SK-N-SH (cell line): ENCODE results near the gene CPSF4. TPM values are rescaled to one million over a fixed set of nuclear protein-coding genes. Genes with fewer than 3 reads are reported as not detected.
"Not testable (repeated sequence)": the region's sequence is repeated elsewhere in the genome, so short reads cannot be mapped to it uniquely, and the experiment has no call there.

ENCODE experiments used
- CTCF ChIA-PET: fragments of 300-600, 350-600 bp; formaldehyde crosslinking; extraction: SDS; loops from one replicate; lab custom pipeline; 2021; lab: Yijun Ruan, JAX
- POLR2A ChIA-PET: fragments of 350-600 bp; sonication (Branson Sonifier 250); formaldehyde crosslinking; extraction: SDS; loops from one replicate; lab custom pipeline; 2020; ENCODE audit warnings: antibody characterized with exemption, inconsistent platforms; lab: Yijun Ruan, JAX
- DNase-seq: peaks from one replicate; pipeline ENCODE4 v3.0.0; 2012
- H2AFZ ChIP-seq: fragments of 200-600 bp; sonication (generic); 2 replicates; pipeline ENCODE4 v1.8.1; 2016; ENCODE audit warnings: antibody characterized with exemption, mild to moderate bottlenecking, low read depth
- H3F3A ChIP-seq: fragments of 200-600 bp; sonication (generic); replicated peaks from 2 replicates; pipeline ENCODE3; 2016; ENCODE audit warnings: antibody characterized with exemption, mild to moderate bottlenecking; ENCODE audit not compliant: insufficient read depth
- H3K27ac ChIP-seq, 2 experiments: fragments of 200-500 bp in 1 of 2; fragments of 200-600 bp in 1 of 2; sonication (Bioruptor generic) in 1 of 2; sonication (generic), shearing (Covaris generic) in 1 of 2; 2 replicates each; pipeline versions ENCODE4 v1.5.1 to v1.6.1; 2014 to 2016; ENCODE audit warnings: low read depth in 2 of 2, inconsistent platforms in 1 of 2, low read length in 1 of 2, mild to moderate bottlenecking in 1 of 2, mixed read lengths in 1 of 2
- H3K27me3 ChIP-seq: fragments of 200-600 bp; sonication (generic), shearing (Covaris generic); 2 replicates; pipeline ENCODE4 v1.6.1; 2016; ENCODE audit warnings: mixed run types; ENCODE audit not compliant: insufficient read depth
- H3K36me3 ChIP-seq, 2 experiments: fragments of 200-500 bp in 1 of 2; fragments of 200-600 bp in 1 of 2; sonication (Bioruptor generic) in 1 of 2; sonication (generic) in 1 of 2; replicated peaks in 1 of 2; 2 replicates each; pipeline versions ENCODE3 to v1.5.1; 2014 to 2016; ENCODE audit warnings: low read length in 1 of 2, mild to moderate bottlenecking in 1 of 2; ENCODE audit not compliant: insufficient read depth in 2 of 2, control insufficient read depth in 1 of 2
- H3K4me1 ChIP-seq, 2 experiments: fragments of 200-500 bp in 1 of 2; fragments of 200-600 bp in 1 of 2; sonication (Bioruptor generic) in 1 of 2; sonication (generic), shearing (Covaris generic) in 1 of 2; 2 replicates each; pipeline versions ENCODE4 v1.5.1 to v1.6.1; 2014 to 2016; ENCODE audit warnings: low read depth in 1 of 2, low read length in 1 of 2, mixed run types in 1 of 2; ENCODE audit not compliant: insufficient read depth in 2 of 2, control insufficient read depth in 1 of 2
- H3K4me2 ChIP-seq: fragments of 200-600 bp; sonication (generic), shearing (Covaris generic); 2 replicates; pipeline ENCODE4 v1.6.1; 2017; ENCODE audit warnings: mixed run types
- H3K4me3 ChIP-seq, 2 experiments: fragments of 200-500 bp in 1 of 2; fragments of 200-600 bp in 1 of 2; sonication (Bioruptor generic) in 1 of 2; sonication (generic), shearing (Covaris generic) in 1 of 2; 2 replicates each; pipeline versions ENCODE4 v1.5.1 to v1.8.1; 2014 to 2016; ENCODE audit warnings: low read depth in 2 of 2, inconsistent platforms in 1 of 2, low read length in 1 of 2, mild to moderate bottlenecking in 1 of 2, mixed read lengths in 1 of 2, moderate library complexity in 1 of 2
- H3K79me2 ChIP-seq: fragments of 200-600 bp; sonication (generic); 2 replicates; pipeline ENCODE4 v1.8.1; 2017; ENCODE audit warnings: mild to moderate bottlenecking; ENCODE audit not compliant: insufficient read depth
- H3K9ac ChIP-seq: fragments of 200-600 bp; sonication (generic); 2 replicates; pipeline ENCODE4 v1.6.1; 2017; ENCODE audit warnings: mixed run types
- H3K9me2 ChIP-seq: fragments of 200-600 bp; sonication (generic); 2 replicates; pipeline ENCODE4 v1.6.1; 2017; ENCODE audit warnings: mixed run types
- H3K9me3 ChIP-seq: fragments of 200-600 bp; sonication (generic); 2 replicates; pipeline ENCODE4 v1.6.1; 2017; ENCODE audit warnings: mixed run types, mild to moderate bottlenecking, moderate library complexity
- H4K20me1 ChIP-seq: fragments of 200-600 bp; sonication (generic); 2 replicates; pipeline ENCODE4 v1.6.1; 2017; ENCODE audit warnings: mild to moderate bottlenecking, mixed run types; ENCODE audit not compliant: insufficient read depth
- CHD2 ChIP-seq: fragments of 150-350 bp; IDR thresholded peaks from 2 replicates; pipeline ENCODE4 v1.6.1; 2018; ENCODE audit warnings: low read length; ENCODE audit not compliant: partially characterized antibody
- EP300 ChIP-seq, 2 experiments: IDR thresholded peaks; 2 replicates each; pipeline versions ENCODE4 v1.4.0 to v1.6.1; 2012; ENCODE audit warnings: borderline replicate concordance in 1 of 2, low read depth in 1 of 2, low read length in 1 of 2
- FOXJ3 ChIP-seq: sonication (generic); formaldehyde crosslinking; IDR thresholded peaks from 2 replicates; pipeline ENCODE4 v1.5.1; 2020; ENCODE audit warnings: mild to moderate bottlenecking, missing genetic modification reagents
- RCOR1 ChIP-seq: fragments of 150-350 bp; IDR thresholded peaks from 2 replicates; pipeline ENCODE4 v1.6.1; 2017; ENCODE audit warnings: antibody characterized with exemption, low read length
- REST ChIP-seq: IDR thresholded peaks from 2 replicates; pipeline ENCODE4 v1.6.1; 2012; ENCODE audit warnings: mild to moderate bottlenecking, low read depth, low read length, moderate library complexity
- RFX5 ChIP-seq: IDR thresholded peaks from 2 replicates; pipeline ENCODE4 v1.6.1; 2012; ENCODE audit warnings: mild to moderate bottlenecking, improper control_type of control experiment, low read length
- SIN3A ChIP-seq: IDR thresholded peaks from 2 replicates; pipeline ENCODE4 v1.6.1; 2012; ENCODE audit warnings: low read depth, mild to moderate bottlenecking, low read length, moderate library complexity, borderline replicate concordance
- SMC3 ChIP-seq: IDR thresholded peaks from 2 replicates; pipeline ENCODE4 v1.6.1; 2012; ENCODE audit warnings: low read depth, low read length, improper control_type of control experiment
- TEAD4 ChIP-seq: IDR thresholded peaks from 2 replicates; pipeline ENCODE4 v1.4.0; 2012; ENCODE audit warnings: mild to moderate bottlenecking, borderline replicate concordance; ENCODE audit not compliant: insufficient read depth
- WGBS: methylation state at CpG from one replicate; pipeline ENCODE4 v1.1.6; 2017; ENCODE audit warnings: low lambda C conversion rate; 5-methylcytosine and 5-hydroxymethylcytosine counted together
- polyA plus RNA-seq, 3 experiments: library from polyadenylated mRNA; depleted of rRNA; stranded (reverse); fragments of >200 nt; gene quantifications; 2 replicates each; pipeline ENCODE4 v1.2.3, GENCODE V29; 2012

Gene CPSF4
- polyA plus RNA-seq, 1 of the 3 experiments (the other 2 are of a cell fraction): 101 TPM

DNA sequence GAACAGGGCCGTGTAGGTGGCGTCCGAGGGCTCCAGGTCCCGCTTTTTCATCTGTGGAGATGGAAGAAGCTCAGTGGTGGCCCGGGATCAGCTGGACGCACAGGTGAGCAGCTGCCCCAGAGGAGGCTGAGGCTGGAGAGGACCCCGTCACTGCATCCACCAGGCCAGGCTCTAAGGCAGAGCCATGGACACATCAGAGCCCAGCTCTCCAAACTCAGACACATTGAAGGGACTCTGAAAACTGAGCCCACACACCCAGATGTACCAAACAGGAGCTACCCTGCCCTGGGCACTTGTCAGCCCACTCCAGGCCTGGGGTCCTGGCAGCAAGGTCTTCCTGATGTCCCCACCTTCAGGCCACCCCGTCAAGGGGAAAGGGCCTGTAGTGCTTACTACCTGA lies 9.0 kb upstream of the CPSF4 start:
- Histone ChIP-seq H3F3A (no peaks in the 10 kb centered on the region), H3K4me3 (no peak overlapping the region), H3K9me2 (no peaks in the 10 kb centered on the region), H3K79me2 (no peaks in the 10 kb centered on the region; the same call in 1 of the 2 replicates), H3K27ac (no peak overlapping the region), H3K4me2 (no peak overlapping the region), H2AFZ (no peak overlapping the region), H3K9ac (no peak overlapping the region), H4K20me1 (no peaks in the 10 kb centered on the region), H3K4me1 (no peaks in the 10 kb centered on the region), H3K9me3 (no peaks in the 10 kb centered on the region), H3K36me3 (peaks cover 38 to 43% of the 10 kb centered on the region in 2 experiments), H3K27me3 (no peaks in the 10 kb centered on the region)
- DNase-seq: no peak
- POLR2A ChIA-PET: interaction anchor here (1.1 to 2.1 kb wide), 2 partner anchors 9 to 10 kb away, joined by 3 to 6 read pairs; partner anchors contain the start of genes CPSF4 and PTCD1
- TF ChIP-seq RFX5: no peak
- TF ChIP-seq RCOR1: no peak
- WGBS: 86% methylated on average over 8 of the region's 8 CpGs
- CTCF ChIA-PET: interaction anchor here (1.0 to 1.6 kb wide), 5 partner anchors 14 to 389 kb away, joined by 3 to 5 read pairs (median 3); no protein-coding TSS in a partner anchor

DNA sequence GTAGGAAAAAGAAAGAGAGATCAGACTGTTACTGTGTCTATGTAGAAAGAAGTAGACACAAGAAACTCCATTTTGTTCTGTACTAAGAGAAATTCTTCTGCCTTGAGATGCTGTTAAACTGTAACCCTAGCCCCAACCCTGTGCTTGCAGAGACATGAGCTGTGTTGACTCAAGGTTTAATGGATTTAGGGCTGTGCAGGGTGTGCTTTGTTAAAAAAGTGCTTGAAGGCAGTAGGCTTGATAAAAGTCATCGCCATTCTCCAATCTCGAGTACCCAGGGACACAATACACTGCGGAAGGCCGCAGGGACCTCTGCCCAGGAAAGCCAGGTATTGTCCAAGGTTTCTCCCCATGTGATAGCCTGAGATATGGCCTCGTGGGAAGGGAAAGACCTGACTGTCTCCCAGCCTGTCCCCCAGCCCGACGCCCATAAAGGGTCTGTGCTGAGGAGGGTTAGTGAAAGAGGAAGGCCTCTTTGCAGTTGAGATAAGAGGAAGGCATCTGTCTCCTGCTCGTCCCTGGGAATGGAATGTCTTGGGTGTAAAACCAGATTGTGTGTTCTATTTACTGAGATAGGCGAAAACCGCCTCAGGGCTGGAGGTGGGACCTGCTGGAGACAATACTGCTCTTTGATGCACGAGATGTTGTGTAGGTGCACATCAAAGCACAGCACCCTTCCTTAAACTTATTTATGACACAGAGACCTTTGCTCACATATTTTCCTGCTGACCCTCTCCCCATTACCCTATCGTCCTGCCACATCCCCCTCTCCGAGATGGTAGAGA lies 6.8 kb upstream of the CPSF4 start:
- H3K4me1 ChIP-seq, POLR2A ChIA-PET, H3F3A ChIP-seq, H2AFZ ChIP-seq, H3K9me2 ChIP-seq, CTCF ChIA-PET, H3K4me2 ChIP-seq, H4K20me1 ChIP-seq, H3K9ac ChIP-seq, H3K27ac ChIP-seq, H3K9me3 ChIP-seq, H3K4me3 ChIP-seq, DNase-seq, H3K27me3 ChIP-seq: not testable (repeated sequence)
- peaks cover 40 to 41% of the 10 kb centered on the region in 2 experiments for H3K36me3 ChIP-seq
- 88% methylated on average over 13 of the region's 13 CpGs for WGBS
- H3K79me2 ChIP-seq: peaks cover 11% of the 10 kb centered on the region

DNA sequence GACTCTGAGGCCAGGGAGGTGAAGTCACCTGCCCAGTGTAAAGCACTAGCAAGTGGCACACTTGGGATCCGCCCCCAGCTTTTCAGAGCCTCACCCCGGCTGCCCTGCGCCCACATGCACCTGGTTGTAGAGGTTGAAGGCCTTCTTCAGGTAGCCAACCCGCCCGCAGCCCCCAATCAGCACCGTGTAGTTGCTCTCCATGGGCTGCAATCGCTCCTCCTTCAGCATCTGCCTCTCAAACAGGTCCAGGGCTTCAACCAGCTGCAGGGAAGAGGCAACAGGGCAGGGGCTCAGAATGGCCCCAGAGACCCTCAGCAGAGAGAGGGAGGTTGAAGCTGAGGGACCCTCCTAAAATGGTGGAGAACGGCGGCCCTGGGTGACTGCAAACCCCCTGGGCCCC lies 5.6 kb upstream of the CPSF4 start:
- CTCF ChIA-PET: no interaction called here
- Histone ChIP-seq H3K36me3 (peaks cover 37 to 40% of the 10 kb centered on the region in 2 experiments), H2AFZ (no peak overlapping the region), H3K4me2 (no peak overlapping the region), H3K4me3 (no peak overlapping the region), H3K79me2 (peaks cover 23% of the 10 kb centered on the region), H3K9me3 (no peaks in the 10 kb centered on the region), H4K20me1 (no peaks in the 10 kb centered on the region), H3F3A (no peaks in the 10 kb centered on the region), H3K27me3 (no peaks in the 10 kb centered on the region), H3K27ac (no peak overlapping the region), H3K9me2 (no peaks in the 10 kb centered on the region), H3K4me1 (peaks cover 0 to 4% of the 10 kb centered on the region in 2 experiments; a peak in 1 of 4 replicates), H3K9ac (no peak overlapping the region)
- no peak for DNase-seq
- TF ChIP-seq EP300 (IDR thresholded peaks at IDR 0.05; ENCODE audit: borderline replicate concordance in 1 of 2, low read depth in 1 of 2, low read length in 1 of 2) (no peak), REST (no peak), FOXJ3 (CRISPR knock-in tag) (no peak), TEAD4 (no peak), RFX5 (no peak), SMC3 (no peak), CHD2 (no peak), SIN3A (no peak)
- WGBS: 91% methylated on average over 9 of the region's 9 CpGs
- POLR2A ChIA-PET: no interaction called here
